ENCODE data around the gene ASB11.

- TF ChIP-seq, protein P1, sequence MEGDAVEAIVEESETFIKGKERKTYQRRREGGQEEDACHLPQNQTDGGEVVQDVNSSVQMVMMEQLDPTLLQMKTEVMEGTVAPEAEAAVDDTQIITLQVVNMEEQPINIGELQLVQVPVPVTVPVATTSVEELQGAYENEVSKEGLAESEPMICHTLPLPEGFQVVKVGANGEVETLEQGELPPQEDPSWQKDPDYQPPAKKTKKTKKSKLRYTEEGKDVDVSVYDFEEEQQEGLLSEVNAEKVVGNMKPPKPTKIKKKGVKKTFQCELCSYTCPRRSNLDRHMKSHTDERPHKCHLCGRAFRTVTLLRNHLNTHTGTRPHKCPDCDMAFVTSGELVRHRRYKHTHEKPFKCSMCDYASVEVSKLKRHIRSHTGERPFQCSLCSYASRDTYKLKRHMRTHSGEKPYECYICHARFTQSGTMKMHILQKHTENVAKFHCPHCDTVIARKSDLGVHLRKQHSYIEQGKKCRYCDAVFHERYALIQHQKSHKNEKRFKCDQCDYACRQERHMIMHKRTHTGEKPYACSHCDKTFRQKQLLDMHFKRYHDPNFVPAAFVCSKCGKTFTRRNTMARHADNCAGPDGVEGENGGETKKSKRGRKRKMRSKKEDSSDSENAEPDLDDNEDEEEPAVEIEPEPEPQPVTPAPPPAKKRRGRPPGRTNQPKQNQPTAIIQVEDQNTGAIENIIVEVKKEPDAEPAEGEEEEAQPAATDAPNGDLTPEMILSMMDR (IDR thresholded peaks at IDR 0.05): no peak
- TF ChIP-seq POLR2A (IDR thresholded peaks at IDR 0.05): no peak
Observed at GRCh38 chrX:15314472-15314871, 968 bp downstream of the ASB11 start.

Measured in stomach (tissue), 4 donors.